IPS-15b (cell line): Measurements from ENCODE around the gene IRX2.

Experiments used
- H3K27me3 ChIP-seq: one replicate; pipeline ENCODE4 v1.6.1; 2013; ENCODE audit warnings: low read length; ENCODE audit not compliant: control insufficient read depth, insufficient read depth
- H3K36me3 ChIP-seq: one replicate; pipeline ENCODE4 v1.6.1; 2013; ENCODE audit warnings: low read length; ENCODE audit not compliant: control insufficient read depth, insufficient read depth
- H3K4me1 ChIP-seq: one replicate; pipeline ENCODE4 v1.6.1; 2013; ENCODE audit warnings: mild to moderate bottlenecking, low read length; ENCODE audit not compliant: control insufficient read depth, insufficient read depth
- H3K4me3 ChIP-seq: one replicate; pipeline ENCODE4 v1.5.1; 2013; ENCODE audit warnings: low read depth, low read length
- H3K9ac ChIP-seq: one replicate; pipeline ENCODE4 v1.6.1; 2013; ENCODE audit warnings: low read depth, mild to moderate bottlenecking, low read length
- H3K9me3 ChIP-seq: one replicate; pipeline ENCODE4 v1.6.1; 2013; ENCODE audit warnings: mild to moderate bottlenecking, low read length; ENCODE audit not compliant: control insufficient read depth, insufficient read depth

IRX2 gene

DNA sequence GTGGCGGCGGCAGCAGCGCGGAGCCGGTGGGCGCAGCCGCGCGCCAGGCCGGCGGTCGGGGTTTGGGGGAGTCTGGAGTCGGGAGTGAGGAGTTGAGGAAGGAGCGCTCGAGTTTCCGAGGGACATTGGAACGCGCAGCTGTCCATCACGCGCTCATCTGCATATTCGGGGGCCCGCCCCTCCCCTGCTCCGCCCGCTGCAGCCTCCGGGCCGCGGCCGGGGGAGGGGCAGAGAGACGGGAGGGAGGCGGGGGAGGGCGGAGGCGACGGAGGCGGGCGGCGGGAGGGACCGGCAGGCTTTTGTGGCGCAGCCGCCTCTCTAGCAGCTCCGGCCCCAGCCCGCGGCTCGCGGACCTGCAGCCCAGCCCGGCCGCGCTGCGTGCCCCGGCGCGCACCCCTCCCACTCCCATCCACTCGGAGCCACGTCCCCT is at the start of gene IRX2:
IRX2 (minus strand) TSS at position 86 of the 430 bp plus-strand sequence. CDS start 264 bp downstream, outside the sequence.
- Histone ChIP-seq H3K4me1 (no peaks in the 10 kb centered on the region), H3K9me3 (no peaks in the 10 kb centered on the region), H3K9ac (peak within 1 kb of the TSS; percentile 91), H3K27me3 (peaks cover 17% of the 10 kb centered on the region), H3K4me3 (peak within 1 kb of the TSS; percentile 74), H3K36me3 (peaks cover 27% of the 10 kb centered on the region)

DNA sequence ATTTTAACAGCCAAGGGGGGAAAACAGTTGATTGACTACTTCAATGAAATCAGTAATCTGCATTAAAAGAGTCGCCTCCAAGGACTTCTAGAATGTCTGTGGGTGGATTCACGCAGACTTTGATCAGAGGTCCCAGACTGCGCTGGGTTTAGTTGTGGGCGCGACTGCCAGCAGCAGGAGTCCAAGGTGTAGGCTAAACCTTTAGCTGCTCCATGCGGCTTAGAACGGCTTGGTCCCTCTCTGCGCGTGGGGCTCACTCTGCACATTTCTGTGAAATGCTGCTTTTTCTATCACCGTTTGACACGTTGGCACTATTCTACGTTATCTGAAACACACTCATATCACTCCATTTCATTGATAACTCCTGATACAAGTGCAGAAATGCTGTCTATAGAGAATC is 48.6 kb upstream of the IRX2 start:
- H3K36me3 ChIP-seq, result no peaks in the 10 kb centered on the region

DNA sequence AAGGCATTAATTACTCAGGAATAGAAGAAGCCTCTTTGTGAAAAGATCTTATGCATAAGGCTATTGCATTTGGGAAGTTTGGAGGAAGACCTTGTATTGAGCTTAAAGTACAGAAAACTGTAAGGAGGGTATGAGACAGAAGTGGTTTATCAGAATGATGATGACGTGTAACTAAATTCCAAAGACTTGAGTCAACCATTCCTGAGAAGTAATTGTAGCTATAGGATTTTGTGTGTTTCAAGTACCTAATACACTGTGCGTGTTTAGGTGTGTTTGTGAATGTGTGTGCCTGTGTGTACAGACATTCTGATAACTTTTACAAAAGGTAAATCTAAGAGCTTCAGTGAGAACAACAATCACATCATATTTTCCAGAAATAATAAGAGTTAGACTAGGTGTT is 46.5 kb upstream of the IRX2 start:
- Histone ChIP-seq H3K36me3 (no peaks in the 10 kb centered on the region), H3K27me3 (no peaks in the 10 kb centered on the region), H3K4me3 (no peak overlapping the region), H3K9me3 (no peaks in the 10 kb centered on the region), H3K4me1 (no peaks in the 10 kb centered on the region), H3K9ac (no peak overlapping the region)

More for the DNA sequence above, 48.6 kb upstream of the IRX2 start:
- no peaks in the 10 kb centered on the region for H3K9me3 ChIP-seq
- H3K27me3 ChIP-seq, result no peaks in the 10 kb centered on the region
- no peaks in the 10 kb centered on the region for H3K4me1 ChIP-seq
- no peak overlapping the region for H3K9ac ChIP-seq
- H3K4me3 ChIP-seq, result no peak overlapping the region

DNA sequence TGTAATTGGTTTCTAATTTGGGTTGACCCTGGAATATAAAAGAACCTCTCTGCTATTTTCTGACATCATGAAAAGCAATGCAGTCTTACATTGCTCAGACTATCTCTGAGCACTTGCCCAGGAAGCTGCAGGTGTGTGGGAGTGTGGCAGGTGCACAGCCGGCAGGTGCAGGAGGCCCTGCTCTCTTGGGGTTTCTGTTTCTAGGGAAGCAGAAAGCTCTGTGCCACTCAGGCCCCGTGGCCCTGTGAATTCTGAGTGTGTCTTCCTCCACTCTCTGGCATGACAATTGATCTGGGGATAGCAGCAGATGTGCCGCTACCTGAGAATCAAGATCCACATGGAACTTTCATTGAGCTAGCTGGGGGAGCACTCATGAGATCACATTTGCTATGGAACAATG is 45.7 kb upstream of the IRX2 start:
- Histone ChIP-seq H3K4me3 (no peak overlapping the region), H3K9me3 (no peaks in the 10 kb centered on the region), H3K27me3 (no peaks in the 10 kb centered on the region), H3K9ac (no peak overlapping the region), H3K36me3 (no peaks in the 10 kb centered on the region), H3K4me1 (no peaks in the 10 kb centered on the region)

DNA sequence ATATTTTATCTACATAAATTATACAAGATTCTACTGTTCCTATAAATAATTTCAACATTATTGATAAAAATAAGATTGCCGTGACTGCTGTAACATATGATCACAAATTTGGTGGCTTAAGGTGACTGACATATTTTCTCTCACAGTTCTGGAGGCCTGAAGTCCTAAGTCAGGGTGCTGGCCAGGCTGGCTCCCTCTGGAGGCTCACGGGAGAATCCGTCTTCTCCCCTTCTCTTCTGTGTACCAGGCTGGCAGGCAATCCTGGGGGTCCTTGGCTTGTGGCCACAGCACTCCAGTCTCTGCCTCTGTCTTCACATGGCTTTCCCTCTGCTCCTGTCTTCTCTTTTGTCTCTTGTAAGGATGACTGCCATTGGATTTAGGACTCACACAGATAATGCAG is 31.7 kb upstream of the IRX2 start:
- Histone ChIP-seq H3K4me3 (no peak overlapping the region), H3K36me3 (no peaks in the 10 kb centered on the region), H3K27me3 (no peaks in the 10 kb centered on the region), H3K9ac (no peak overlapping the region), H3K4me1 (no peaks in the 10 kb centered on the region), H3K9me3 (peaks cover 4% of the 10 kb centered on the region)

DNA sequence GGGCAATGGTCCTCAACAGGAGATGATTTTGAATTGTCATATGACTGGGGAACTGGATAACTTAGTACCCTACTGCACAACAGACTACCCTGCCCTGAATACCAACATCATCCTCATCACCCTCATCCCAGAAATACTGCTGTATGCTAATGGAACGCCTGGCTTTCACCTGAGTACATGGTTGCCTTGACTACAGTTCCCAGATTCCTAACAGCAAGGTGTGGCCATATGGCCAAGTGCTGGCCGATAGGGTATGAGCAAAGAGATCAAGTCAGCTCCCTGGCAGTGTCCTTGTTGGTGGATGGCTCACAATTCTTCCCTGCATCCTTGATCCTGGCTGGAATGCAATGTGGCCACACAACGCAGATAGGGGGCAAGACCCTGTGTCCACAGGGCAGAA is 31.2 kb upstream of the IRX2 start:
- H3K36me3 ChIP-seq, result no peaks in the 10 kb centered on the region
- H3K4me1 ChIP-seq, result no peaks in the 10 kb centered on the region
- H3K4me3 ChIP-seq, result no peak overlapping the region
- H3K9ac ChIP-seq, result no peak overlapping the region
- H3K9me3 ChIP-seq, result peaks cover 4% of the 10 kb centered on the region
- no peaks in the 10 kb centered on the region for H3K27me3 ChIP-seq

DNA sequence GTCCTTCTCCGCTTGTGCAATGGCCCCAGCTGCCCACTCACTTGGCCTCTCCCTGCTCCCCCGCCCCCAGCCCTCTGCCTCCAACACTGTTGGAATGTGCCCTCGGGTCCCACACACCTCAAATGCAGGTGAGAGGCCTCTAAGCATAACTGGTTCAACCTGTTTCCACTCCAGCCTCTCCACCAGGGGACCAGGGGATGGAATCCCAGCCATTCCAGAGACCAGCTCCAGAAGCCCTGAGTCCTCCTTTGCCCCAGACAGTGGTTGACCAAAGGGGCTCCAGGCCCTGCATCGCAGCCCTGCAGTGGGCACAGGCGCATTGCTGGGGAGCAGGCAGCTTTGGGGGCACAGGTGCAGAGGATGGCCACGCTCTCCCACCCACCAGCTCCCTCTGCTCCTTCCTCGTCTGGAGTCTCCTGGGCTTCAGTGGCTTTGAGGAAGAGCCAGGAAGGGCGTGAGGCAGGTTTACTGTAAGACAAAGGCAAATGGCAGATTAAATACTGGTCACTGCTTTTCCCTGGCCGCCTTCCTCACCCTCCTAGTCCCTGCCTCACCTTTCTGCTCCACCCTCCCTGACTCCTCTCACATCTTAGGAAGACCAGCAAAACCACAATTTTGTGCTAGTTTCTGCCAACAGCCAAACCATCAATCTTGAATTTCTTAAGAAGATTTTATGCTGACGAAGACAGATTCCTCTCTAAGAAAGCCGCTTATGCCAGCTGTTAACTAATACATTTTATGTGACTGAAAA is 29.1 kb upstream of the IRX2 start:
- H3K9me3 ChIP-seq, result peaks cover 4% of the 10 kb centered on the region
- no peaks in the 10 kb centered on the region for H3K4me1 ChIP-seq
- H3K9ac ChIP-seq, result no peak overlapping the region
- H3K4me3 ChIP-seq, result no peak overlapping the region
- H3K36me3 ChIP-seq, result no peaks in the 10 kb centered on the region
- no peaks in the 10 kb centered on the region for H3K27me3 ChIP-seq

DNA sequence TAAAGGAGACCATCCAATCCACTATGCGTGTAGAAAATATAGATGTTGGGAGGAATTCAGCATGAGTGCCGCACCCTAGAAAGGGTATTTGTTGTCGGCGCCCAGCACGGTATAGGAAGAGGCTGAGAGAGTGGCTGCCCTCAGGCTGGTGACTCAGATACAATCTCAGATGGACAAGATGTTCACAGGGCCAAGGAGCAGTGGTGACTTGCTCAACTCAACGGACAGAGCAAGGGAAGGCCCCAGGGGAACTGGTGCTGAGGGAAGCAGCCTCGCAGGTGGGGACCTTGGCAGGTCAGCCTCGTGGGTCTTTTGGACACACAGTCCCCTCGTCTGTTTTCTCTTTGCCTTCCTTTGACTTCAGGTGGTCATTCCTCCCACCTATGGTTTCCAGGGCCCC is 28.0 kb upstream of the IRX2 start:
- H3K4me1 ChIP-seq, result no peaks in the 10 kb centered on the region
- H3K36me3 ChIP-seq, result no peaks in the 10 kb centered on the region
- no peaks in the 10 kb centered on the region for H3K27me3 ChIP-seq
- peaks cover 4% of the 10 kb centered on the region for H3K9me3 ChIP-seq
- H3K9ac ChIP-seq, result no peak overlapping the region
- H3K4me3 ChIP-seq, result no peak overlapping the region

DNA sequence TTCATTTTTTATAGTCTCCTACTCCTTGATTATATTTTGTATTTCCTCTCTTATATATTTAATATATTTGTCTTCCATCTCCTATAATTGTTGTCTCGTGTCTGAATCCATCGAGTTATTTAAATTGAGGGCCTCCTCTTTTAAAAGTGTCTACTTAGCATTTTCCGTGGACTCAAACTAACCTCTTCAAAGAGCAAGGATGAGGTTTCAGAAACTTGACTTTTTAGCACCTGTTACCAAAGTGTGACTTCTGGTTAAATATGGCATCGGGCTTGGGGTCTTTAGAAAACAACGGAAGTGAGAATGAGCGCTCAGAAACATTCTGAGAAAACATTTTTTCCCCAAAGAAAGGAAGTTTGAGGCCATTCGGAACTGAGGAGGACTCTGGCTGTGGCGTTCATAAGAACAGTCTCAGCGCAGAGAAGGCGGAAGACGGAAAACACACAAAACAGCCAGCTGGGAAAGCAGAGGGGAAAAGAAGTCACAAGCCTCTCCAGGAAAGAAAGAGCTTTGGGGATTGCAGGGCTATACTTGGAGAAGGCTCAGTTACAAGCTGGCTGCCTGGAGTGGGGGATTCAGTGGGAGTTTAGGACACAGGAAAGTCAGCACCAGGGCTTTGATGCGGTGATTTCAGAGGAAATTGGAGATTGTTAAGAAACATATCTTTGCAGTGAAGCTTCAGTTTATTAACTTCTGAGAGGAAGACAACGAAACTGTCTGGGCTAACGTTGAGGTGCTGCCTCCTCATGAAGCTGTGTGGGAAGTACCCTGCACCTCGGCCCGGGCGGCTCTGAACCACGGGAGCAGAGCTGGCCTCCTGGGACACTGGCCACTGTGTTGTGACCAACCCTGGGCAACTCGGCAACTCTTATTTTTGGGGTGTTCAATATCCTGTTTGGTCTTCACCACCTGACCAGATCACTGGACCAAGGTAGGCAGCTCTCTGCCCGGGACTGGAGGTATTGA is 25.1 kb upstream of the IRX2 start:
- Histone ChIP-seq H3K4me3 (no peak overlapping the region), H3K9me3 (no peaks in the 10 kb centered on the region), H3K27me3 (no peaks in the 10 kb centered on the region), H3K4me1 (no peaks in the 10 kb centered on the region), H3K36me3 (no peaks in the 10 kb centered on the region), H3K9ac (no peak overlapping the region)

DNA sequence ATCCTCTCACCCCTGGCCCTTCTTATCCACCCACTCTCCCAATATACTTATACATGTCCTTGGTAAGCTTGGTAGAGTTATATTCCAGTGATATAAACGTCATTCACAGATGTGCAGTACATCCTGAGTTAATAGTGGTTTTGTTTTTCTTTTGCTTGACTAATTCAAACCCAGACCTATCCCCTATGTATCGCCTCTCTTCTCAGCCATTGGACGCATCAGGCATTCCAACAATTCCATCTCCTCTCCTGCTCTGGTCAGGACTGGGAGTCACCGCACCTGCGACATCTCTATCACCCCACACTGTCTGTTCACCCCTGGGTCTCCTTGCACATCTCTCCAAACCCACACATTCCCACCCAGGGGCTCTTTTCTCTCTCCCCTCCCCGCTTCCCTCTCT is 21.9 kb upstream of the IRX2 start:
- Histone ChIP-seq H3K4me1 (no peaks in the 10 kb centered on the region), H3K9ac (no peak overlapping the region), H3K9me3 (no peaks in the 10 kb centered on the region), H3K36me3 (no peaks in the 10 kb centered on the region), H3K4me3 (no peak overlapping the region), H3K27me3 (no peaks in the 10 kb centered on the region)

DNA sequence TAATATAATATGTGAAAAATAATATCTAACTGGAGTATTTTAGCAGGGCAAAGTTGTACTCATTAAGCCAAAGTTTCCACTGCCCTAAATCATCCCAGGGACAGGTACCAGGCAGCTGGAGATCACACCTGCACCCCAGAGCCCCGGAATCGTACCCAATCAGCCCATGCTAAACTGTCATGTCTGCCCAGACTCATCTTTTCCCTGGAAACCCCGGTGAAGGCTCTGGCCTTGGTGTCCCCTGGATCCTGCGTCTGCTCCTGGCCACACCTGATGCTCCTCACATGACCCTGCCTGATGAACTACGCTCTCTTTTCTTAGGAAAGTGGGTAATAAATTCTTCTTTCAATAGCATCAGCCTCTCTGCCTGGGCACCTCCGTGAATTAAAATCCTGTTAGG is 15.6 kb upstream of the IRX2 start:
- no peak overlapping the region for H3K9ac ChIP-seq
- no peak overlapping the region for H3K4me3 ChIP-seq
- no peaks in the 10 kb centered on the region for H3K9me3 ChIP-seq
- no peaks in the 10 kb centered on the region for H3K27me3 ChIP-seq
- H3K4me1 ChIP-seq, result peaks cover 2% of the 10 kb centered on the region
- no peaks in the 10 kb centered on the region for H3K36me3 ChIP-seq

DNA sequence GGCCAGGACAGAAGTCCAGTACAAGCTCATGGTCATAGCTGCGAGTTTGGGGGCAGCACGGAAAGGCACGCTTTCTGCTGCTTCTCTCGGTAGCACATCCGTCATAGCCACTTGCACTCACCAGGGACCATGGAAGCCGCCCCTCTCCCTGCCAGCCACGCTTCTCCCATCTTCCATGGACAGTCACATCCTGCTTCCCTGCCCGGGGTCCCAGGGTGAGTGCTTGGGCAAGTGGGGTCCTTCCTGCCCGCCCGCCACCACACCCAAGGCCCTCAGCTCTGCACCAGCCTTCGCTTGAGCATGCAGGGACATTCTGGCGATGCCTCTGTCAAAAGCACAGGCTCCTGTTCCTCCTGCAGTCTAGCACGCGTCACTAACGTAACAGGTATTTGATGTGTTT is 13.1 kb upstream of the IRX2 start:
- Histone ChIP-seq H3K4me3 (no peak overlapping the region), H3K36me3 (no peaks in the 10 kb centered on the region), H3K9ac (no peak overlapping the region), H3K4me1 (peaks cover 5% of the 10 kb centered on the region), H3K9me3 (no peaks in the 10 kb centered on the region), H3K27me3 (no peaks in the 10 kb centered on the region)
